ENCODE measurements around the gene TACC3.

DNA sequence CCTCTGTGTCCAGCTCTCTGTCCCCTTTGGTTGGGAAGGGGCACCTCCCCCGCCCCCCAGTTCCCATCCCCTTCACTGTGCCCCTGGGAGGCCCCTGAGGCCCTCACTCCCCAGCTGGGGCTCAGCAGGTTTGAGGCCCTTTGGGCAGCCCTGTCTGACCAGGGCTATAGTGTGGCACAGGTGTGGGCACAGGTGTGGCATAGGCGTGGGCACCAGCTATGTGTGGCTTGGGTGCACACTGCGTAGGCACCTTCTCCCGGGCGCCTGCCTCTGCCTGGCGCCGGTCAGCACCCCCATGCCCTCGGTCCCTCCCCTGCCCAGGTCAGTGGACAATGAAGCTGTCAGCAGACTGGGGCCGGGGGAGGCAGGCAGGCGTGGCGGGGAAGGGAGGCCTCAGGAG is 64.3 kb downstream of the TACC3 start:
- TF ChIP-seq, protein P1, sequence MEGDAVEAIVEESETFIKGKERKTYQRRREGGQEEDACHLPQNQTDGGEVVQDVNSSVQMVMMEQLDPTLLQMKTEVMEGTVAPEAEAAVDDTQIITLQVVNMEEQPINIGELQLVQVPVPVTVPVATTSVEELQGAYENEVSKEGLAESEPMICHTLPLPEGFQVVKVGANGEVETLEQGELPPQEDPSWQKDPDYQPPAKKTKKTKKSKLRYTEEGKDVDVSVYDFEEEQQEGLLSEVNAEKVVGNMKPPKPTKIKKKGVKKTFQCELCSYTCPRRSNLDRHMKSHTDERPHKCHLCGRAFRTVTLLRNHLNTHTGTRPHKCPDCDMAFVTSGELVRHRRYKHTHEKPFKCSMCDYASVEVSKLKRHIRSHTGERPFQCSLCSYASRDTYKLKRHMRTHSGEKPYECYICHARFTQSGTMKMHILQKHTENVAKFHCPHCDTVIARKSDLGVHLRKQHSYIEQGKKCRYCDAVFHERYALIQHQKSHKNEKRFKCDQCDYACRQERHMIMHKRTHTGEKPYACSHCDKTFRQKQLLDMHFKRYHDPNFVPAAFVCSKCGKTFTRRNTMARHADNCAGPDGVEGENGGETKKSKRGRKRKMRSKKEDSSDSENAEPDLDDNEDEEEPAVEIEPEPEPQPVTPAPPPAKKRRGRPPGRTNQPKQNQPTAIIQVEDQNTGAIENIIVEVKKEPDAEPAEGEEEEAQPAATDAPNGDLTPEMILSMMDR (IDR thresholded peaks at IDR 0.05): no peak
- TF ChIP-seq POLR2A (IDR thresholded peaks at IDR 0.05): no peak
